IMR-90 (cell line): ENCODE data around the gene NOXRED1. TPM values are rescaled to one million over a fixed set of nuclear protein-coding genes. Genes with fewer than 3 reads are reported as not detected.

Experiments
- ATAC-seq: fragments of 200-7000 bp; cut with Tn5 transposase; 2 replicates; pipeline ENCODE4 v1.9.1; 2020; ENCODE audit warnings: low read depth, mild to moderate bottlenecking, moderate library complexity
- BruUV-seq: library from RNA; stranded (reverse); fragments of 400-500 nt; replicated peaks from 2 replicates; lab custom pipeline; 2021; lab: Mats Ljungman, UMichigan
- CTCF ChIA-PET: fragments of 300-600 bp; formaldehyde crosslinking; extraction: SDS; loops from one replicate; lab custom pipeline; 2021; ENCODE audit warnings: antibody characterized with exemption; lab: Yijun Ruan, JAX
- POLR2A ChIA-PET: fragments of 300-600 bp; sonication (Branson Sonifier 250); formaldehyde crosslinking; loops from one replicate; lab custom pipeline; 2022; ENCODE audit warnings: antibody characterized with exemption; ENCODE audit not compliant: unreplicated experiment; lab: Charles Lee
- DNase-seq: peaks from one replicate; pipeline ENCODE4 v3.0.0; 2013
- H2AFZ ChIP-seq: replicated peaks from 2 replicates; pipeline ENCODE3; 2013; ENCODE audit warnings: low read length, mild to moderate bottlenecking; ENCODE audit not compliant: poor library complexity
- H2AK5ac ChIP-seq: 2 replicates; pipeline ENCODE4 v1.6.1; 2013; ENCODE audit warnings: low read depth, low read length, inconsistent platforms
- H2AK9ac ChIP-seq: replicated peaks from 2 replicates; pipeline ENCODE3; 2013; ENCODE audit warnings: mild to moderate bottlenecking, low read depth, low read length, moderate library complexity; ENCODE audit not compliant: poor library complexity
- H2BK120ac ChIP-seq: 2 replicates; pipeline ENCODE4 v1.6.1; 2013; ENCODE audit warnings: low read depth, low read length, inconsistent platforms
- H2BK15ac ChIP-seq: 3 replicates; pipeline ENCODE4 v1.6.1; 2013; ENCODE audit warnings: low read depth, low read length, inconsistent platforms
- H2BK20ac ChIP-seq: 2 replicates; pipeline ENCODE4 v1.6.1; 2013; ENCODE audit warnings: low read depth, mild to moderate bottlenecking, inconsistent platforms, low read length, moderate library complexity
- H2BK5ac ChIP-seq: 2 replicates; pipeline ENCODE4 v1.6.1; 2013; ENCODE audit warnings: mild to moderate bottlenecking, low read depth, low read length, inconsistent platforms; ENCODE audit not compliant: poor library complexity, severe bottlenecking
- H3K14ac ChIP-seq: replicated peaks from 2 replicates; pipeline ENCODE4 v1.6.1; 2013; ENCODE audit warnings: low read depth, low read length, inconsistent platforms
- H3K18ac ChIP-seq: 2 replicates; pipeline ENCODE4 v1.6.1; 2013; ENCODE audit warnings: low read depth, low read length, control low read depth
- H3K23ac ChIP-seq: 2 replicates; pipeline ENCODE4 v1.6.1; 2013; ENCODE audit warnings: low read depth, low read length, inconsistent platforms
- H3K27ac ChIP-seq: 2 replicates; pipeline ENCODE4 v1.5.1; 2013; ENCODE audit warnings: mild to moderate bottlenecking, control low read depth, low read length; ENCODE audit not compliant: insufficient read depth
- H3K27me3 ChIP-seq: 2 replicates; pipeline ENCODE4 v1.6.1; 2013; ENCODE audit warnings: low read length; ENCODE audit not compliant: control insufficient read depth, insufficient read depth
- H3K36me3 ChIP-seq: 2 replicates; pipeline ENCODE4 v1.6.1; 2013; ENCODE audit warnings: low read length, mixed read lengths; ENCODE audit not compliant: control insufficient read depth, insufficient read depth
- H3K4ac ChIP-seq: 2 replicates; pipeline ENCODE4 v1.6.1; 2013; ENCODE audit warnings: low read depth, low read length, inconsistent platforms
- H3K4me1 ChIP-seq: 2 replicates; pipeline ENCODE4 v1.6.1; 2013; ENCODE audit warnings: low read length, mixed read lengths; ENCODE audit not compliant: control insufficient read depth, insufficient read depth
- H3K4me2 ChIP-seq: 2 replicates; pipeline ENCODE4 v1.6.1; 2013; ENCODE audit warnings: low read depth, mild to moderate bottlenecking, control low read depth, low read length, moderate library complexity
- H3K4me3 ChIP-seq: 2 replicates; pipeline ENCODE4 v1.5.1; 2013; ENCODE audit warnings: low read depth, mild to moderate bottlenecking, control low read depth, low read length, moderate library complexity; ENCODE audit not compliant: insufficient read depth
- H3K56ac ChIP-seq: 2 replicates; pipeline ENCODE4 v1.6.1; 2013; ENCODE audit warnings: low read length, inconsistent platforms; ENCODE audit not compliant: insufficient read depth; ENCODE audit errors: extremely low read depth
- H3K79me1 ChIP-seq, 2 experiments: 2 replicates each; pipeline ENCODE4 v1.6.1; 2013; ENCODE audit warnings: low read length in 2 of 2, inconsistent platforms in 1 of 2, low read depth in 1 of 2
- H3K9ac ChIP-seq: 2 replicates; pipeline ENCODE4 v1.6.1; 2013; ENCODE audit warnings: low read depth, low read length, control low read depth
- H3K9me1 ChIP-seq: 2 replicates; pipeline ENCODE4 v1.6.1; 2013; ENCODE audit warnings: low read length, inconsistent platforms; ENCODE audit not compliant: insufficient read depth
- H3K9me3 ChIP-seq: 2 replicates; pipeline ENCODE4 v1.6.1; 2013; ENCODE audit warnings: low read length; ENCODE audit not compliant: control insufficient read depth, insufficient read depth
- H4K20me1 ChIP-seq: 2 replicates; pipeline ENCODE4 v1.6.1; 2013; ENCODE audit warnings: low read length, inconsistent platforms; ENCODE audit not compliant: insufficient read depth
- H4K5ac ChIP-seq: 2 replicates; pipeline ENCODE4 v1.6.1; 2013; ENCODE audit warnings: mild to moderate bottlenecking, low read depth, low read length, control low read depth
- H4K8ac ChIP-seq, 2 experiments: 2 replicates each; pipeline ENCODE4 v1.6.1; 2013; ENCODE audit warnings: low read depth in 2 of 2, low read length in 2 of 2, control low read depth in 1 of 2, inconsistent platforms in 1 of 2
- H4K91ac ChIP-seq: 2 replicates; pipeline ENCODE4 v1.6.1; 2013; ENCODE audit warnings: low read depth, low read length, inconsistent platforms; ENCODE audit not compliant: insufficient read depth
- BHLHE40 ChIP-seq: fragments of 150-350 bp; IDR thresholded peaks from 2 replicates; pipeline ENCODE4 v1.6.1; 2016; ENCODE audit warnings: mild to moderate bottlenecking, low read depth, low read length
- CEBPB ChIP-seq: IDR thresholded peaks from 2 replicates; pipeline ENCODE4 v1.6.1; 2012; ENCODE audit warnings: low read depth, low read length, improper control_type of control experiment
- CHD1 ChIP-seq: IDR thresholded peaks from 2 replicates; pipeline ENCODE4 v1.6.1; 2012; ENCODE audit warnings: low read depth, low read length, improper control_type of control experiment
- CTCF ChIP-seq: conservative IDR thresholded peaks from 2 replicates; pipeline ENCODE4 v1.5.1; 2012; ENCODE audit warnings: mild to moderate bottlenecking, low read depth, low read length, improper control_type of control experiment
- ELK1 ChIP-seq: fragments of 150-350 bp; IDR thresholded peaks from 2 replicates; pipeline ENCODE4 v1.6.1; 2016; ENCODE audit warnings: low read depth, mild to moderate bottlenecking, low read length, moderate library complexity, borderline replicate concordance
- FOS ChIP-seq: fragments of 150-350 bp; IDR thresholded peaks from 2 replicates; pipeline ENCODE4 v1.6.1; 2016; ENCODE audit warnings: low read depth, low read length
- MAFK ChIP-seq: IDR thresholded peaks from 2 replicates; pipeline ENCODE4 v1.6.1; 2012; ENCODE audit warnings: low read depth, low read length, improper control_type of control experiment
- MAZ ChIP-seq: IDR thresholded peaks from 2 replicates; pipeline ENCODE4 v1.6.1; 2012; ENCODE audit warnings: low read depth, mild to moderate bottlenecking, low read length, improper control_type of control experiment, moderate library complexity, borderline replicate concordance
- MXI1 ChIP-seq: IDR thresholded peaks from 2 replicates; pipeline ENCODE4 v1.6.1; 2012; ENCODE audit warnings: low read depth, mild to moderate bottlenecking, low read length, moderate library complexity, borderline replicate concordance
- NFE2L2 ChIP-seq: fragments of 150-350 bp; IDR thresholded peaks from 2 replicates; pipeline ENCODE4 v1.6.1; 2016; ENCODE audit warnings: low read depth, mild to moderate bottlenecking, low read length
- POLR2A ChIP-seq: IDR thresholded peaks from 2 replicates; pipeline ENCODE4 v1.6.1; 2012; ENCODE audit warnings: mild to moderate bottlenecking, low read depth, low read length
- RAD21 ChIP-seq: IDR thresholded peaks from 2 replicates; pipeline ENCODE4 v1.6.1; 2012; ENCODE audit warnings: low read length, improper control_type of control experiment
- RCOR1 ChIP-seq: IDR thresholded peaks from 2 replicates; pipeline ENCODE4 v1.6.1; 2012; ENCODE audit warnings: mild to moderate bottlenecking, low read length, improper control_type of control experiment; ENCODE audit not compliant: insufficient replicate concordance
- RFX5 ChIP-seq: IDR thresholded peaks from 2 replicates; pipeline ENCODE4 v1.8.0; 2012; ENCODE audit warnings: low read depth, mild to moderate bottlenecking, low read length, moderate library complexity
- SMC3 ChIP-seq: fragments of 150-350 bp; IDR thresholded peaks from 2 replicates; pipeline ENCODE4 v1.6.1; 2016; ENCODE audit warnings: low read depth, mild to moderate bottlenecking, antibody characterized with exemption, low read length, moderate library complexity
- USF2 ChIP-seq: fragments of 150-350 bp; IDR thresholded peaks from 2 replicates; pipeline ENCODE4 v1.6.1; 2017; ENCODE audit warnings: mild to moderate bottlenecking, antibody characterized with exemption, low read length, low read depth
- WGBS, 2 experiments: methylation state at CpG; one replicate each; pipeline versions ENCODE4 v1.1.5 to v1.1.7; 2013; ENCODE audit warnings: missing lambda C conversion rate in 2 of 2; ENCODE audit not compliant: insufficient read length in 1 of 2; ENCODE audit errors: extremely low coverage in 2 of 2; 5-methylcytosine and 5-hydroxymethylcytosine counted together
- dilution Hi-C: fragments of 300-500 bp; cut with HindIII; formaldehyde crosslinking; loops from one replicate; pipeline ENCODE4 v1.14.3; 2018; ENCODE audit warnings: low sequenced_read_pairs; ENCODE audit not compliant: unreplicated experiment
- in situ Hi-C: fragments of 300-500 bp; cut with MboI; formaldehyde crosslinking; loops from 3 replicates; pipeline ENCODE4 v1.14.3; 2019; ENCODE audit warnings: low sequenced_read_pairs, inconsistent platforms, mixed read lengths
- intact Hi-C: fragments of 100-400 bp; cut with micrococcal nuclease; formaldehyde crosslinking; loops from 2 replicates; pipeline ENCODE4 v1.10.0; 2022
- polyA plus RNA-seq, 3 experiments: library from polyadenylated mRNA; depleted of rRNA; stranded (reverse); fragments of >200 nt; gene quantifications; 2 replicates each; pipeline ENCODE4 v1.2.3, GENCODE V29; 2012; ENCODE audit warnings: low replicate concordance in 1 of 3
- total RNA-seq: library from RNA; depleted of rRNA; stranded (reverse); fragments of >200 nt; gene quantifications from 2 replicates; pipeline ENCODE4 v1.2.3, GENCODE V29; 2012

Gene NOXRED1
- total and polyA plus RNA-seq, 2 of the 4 experiments (the other 2 are of a cell fraction), result under 0.01 to 0.14 TPM

GRCh38 chr14:77439861-77440260, 16.5 kb upstream of the NOXRED1 start:
- H3K18ac ChIP-seq, result no peak overlapping the region
- no peak overlapping the region for H2AFZ ChIP-seq
- H4K8ac ChIP-seq, result no peak overlapping the region
- ATAC-seq (no peak), DNase-seq (no peak)
- H3K23ac ChIP-seq, result no peak overlapping the region
- H4K20me1 ChIP-seq, result no peaks in the 10 kb centered on the region
- no CpG with 5 or more reads among the region's 4 CpGs for WGBS, 2 experiments
- in situ Hi-C loops (no loop called here), dilution Hi-C loops (no loop called here), intact Hi-C loops (no loop called here)
- BruUV-seq, result no TSS peak
- H3K4me1 ChIP-seq, result no peaks in the 10 kb centered on the region
- H2BK5ac ChIP-seq, result no peak overlapping the region
- no peak overlapping the region for H2BK20ac ChIP-seq
- no peak overlapping the region for H2AK9ac ChIP-seq
- no peak overlapping the region for H2BK15ac ChIP-seq
- H3K4ac ChIP-seq, result no peak overlapping the region
- no peak overlapping the region for H3K14ac ChIP-seq
- ChIA-PET POLR2A (no interaction called here), CTCF (no interaction called here)
- H3K9me1 ChIP-seq, result peaks cover 5% of the 10 kb centered on the region; the same call in 1 of the 2 replicates
- H3K9me3 ChIP-seq, result no peaks in the 10 kb centered on the region
- H3K27ac ChIP-seq, result no peak overlapping the region
- H3K4me2 ChIP-seq, result no peak overlapping the region
- no peak overlapping the region for H4K91ac ChIP-seq
- no peaks in the 10 kb centered on the region for H3K27me3 ChIP-seq
- no peaks in the 10 kb centered on the region; a peak in 1 of 4 replicates for H3K79me1 ChIP-seq
- H3K4me3 ChIP-seq, result no peak overlapping the region
- H3K56ac ChIP-seq, result no peak overlapping the region
- H2BK120ac ChIP-seq, result no peak overlapping the region
- H2AK5ac ChIP-seq, result no peak overlapping the region
- no peak overlapping the region for H4K5ac ChIP-seq
- peaks cover 53% of the 10 kb centered on the region for H3K36me3 ChIP-seq
- H3K9ac ChIP-seq, result no peak overlapping the region
- no peak for TF ChIP-seq CHD1
- no peak for TF ChIP-seq RFX5
- no peak for TF ChIP-seq RAD21
- TF ChIP-seq BHLHE40, result no peak
- no peak for TF ChIP-seq FOS
- TF ChIP-seq CEBPB, result no peak
- no peak for TF ChIP-seq USF2
- TF ChIP-seq MXI1, result no peak
- TF ChIP-seq RCOR1, result no peak
- TF ChIP-seq MAFK, result no peak
- no peak for TF ChIP-seq MAZ
- TF ChIP-seq NFE2L2, result no peak
- TF ChIP-seq ELK1, result no peak
- TF ChIP-seq SMC3, result no peak
- TF ChIP-seq POLR2A, result no peak
- no peak for TF ChIP-seq CTCF
